Measurements from ENCODE around the gene LASP1NB.

LASP1NB gene

GRCh38 chr17:38925263-38925995, at the start of gene LASP1NB:
Gene LASP1NB (plus strand): TSS chr17:38925614.
- no peak for DNase-seq (ENCODE audit: low read depth)

GRCh38 chr17:38877130-38877851, 48.1 kb upstream of the LASP1NB start:
- no peak for DNase-seq (ENCODE audit: low read depth)

DNA sequence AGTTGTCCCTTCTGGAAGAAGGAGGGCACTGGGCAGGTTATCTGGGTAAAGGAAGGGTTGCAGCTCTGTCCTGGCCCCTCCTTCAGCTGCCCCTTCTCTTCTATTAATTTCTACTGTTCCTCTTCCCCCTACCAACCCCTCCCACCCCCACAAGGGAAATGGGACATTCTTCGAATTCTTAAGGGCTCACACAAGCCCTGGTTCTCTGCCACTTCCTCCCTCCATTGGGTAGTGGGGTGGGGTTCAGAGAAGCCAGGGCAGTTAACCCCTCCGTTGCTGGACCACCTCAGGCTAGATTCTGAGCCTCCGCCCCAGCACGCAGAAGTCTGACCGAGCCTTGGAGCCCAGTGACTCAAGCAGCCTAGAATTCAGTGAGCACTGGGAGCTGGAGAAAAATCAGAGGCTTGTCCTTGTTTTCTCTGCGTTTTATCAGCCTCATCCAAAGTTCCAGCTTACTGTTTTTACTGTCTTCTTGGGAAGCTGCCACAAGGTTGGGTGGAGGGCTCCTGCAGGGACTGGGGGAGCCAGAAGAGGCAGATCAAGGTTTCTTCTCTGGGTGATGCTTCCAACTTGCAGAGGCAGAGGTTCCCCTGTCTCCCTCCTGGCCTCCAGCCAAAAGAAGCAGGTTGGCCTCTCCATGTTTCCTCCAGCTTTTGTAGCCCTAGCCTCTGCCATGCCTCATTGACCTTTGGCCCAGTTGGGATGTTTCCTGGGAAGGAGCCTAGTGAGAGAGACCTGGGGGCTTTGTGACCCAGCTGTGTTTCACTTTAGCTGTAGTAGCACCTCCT, 45.3 kb upstream of the LASP1NB start:
- peak; percentile 86 for DNase-seq (ENCODE audit: low read depth)

DNA sequence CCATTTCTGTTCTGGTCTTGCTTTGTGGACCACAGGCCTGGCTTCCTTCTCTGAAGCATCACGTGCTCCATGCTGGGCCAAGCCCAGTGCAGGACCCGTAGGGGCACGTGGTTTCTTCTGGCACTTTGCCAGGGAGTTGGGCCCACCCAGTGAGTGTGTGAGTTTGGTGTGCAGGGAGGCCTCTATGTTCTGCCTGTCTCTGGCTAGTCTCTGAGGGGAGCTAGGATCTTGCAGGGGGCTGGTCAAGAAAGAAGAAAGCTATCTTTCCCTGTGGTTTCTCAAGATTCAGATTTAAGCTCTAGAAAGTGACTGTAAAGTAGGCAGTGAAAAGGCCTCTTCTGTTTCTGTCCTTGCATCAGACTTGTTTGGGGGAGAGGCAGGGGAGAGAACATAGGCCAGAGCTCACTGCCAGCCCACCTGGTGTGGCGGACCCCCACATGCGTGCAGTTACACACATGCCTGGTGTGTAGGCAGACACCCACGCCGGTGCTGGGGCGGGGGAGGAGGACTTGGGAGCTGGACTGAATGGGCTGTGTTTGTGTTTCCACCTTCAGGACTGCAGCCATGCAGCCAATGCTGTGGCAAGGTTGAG, 43.7 kb upstream of the LASP1NB start:
- no peak for DNase-seq (ENCODE audit: low read depth)

GRCh38 chr17:38882870-38883269, 42.5 kb upstream of the LASP1NB start:
- no peak for DNase-seq (ENCODE audit: low read depth)

GRCh38 chr17:38883592-38884526, 41.6 kb upstream of the LASP1NB start:
- DNase-seq (ENCODE audit: low read depth) = no peak

DNA sequence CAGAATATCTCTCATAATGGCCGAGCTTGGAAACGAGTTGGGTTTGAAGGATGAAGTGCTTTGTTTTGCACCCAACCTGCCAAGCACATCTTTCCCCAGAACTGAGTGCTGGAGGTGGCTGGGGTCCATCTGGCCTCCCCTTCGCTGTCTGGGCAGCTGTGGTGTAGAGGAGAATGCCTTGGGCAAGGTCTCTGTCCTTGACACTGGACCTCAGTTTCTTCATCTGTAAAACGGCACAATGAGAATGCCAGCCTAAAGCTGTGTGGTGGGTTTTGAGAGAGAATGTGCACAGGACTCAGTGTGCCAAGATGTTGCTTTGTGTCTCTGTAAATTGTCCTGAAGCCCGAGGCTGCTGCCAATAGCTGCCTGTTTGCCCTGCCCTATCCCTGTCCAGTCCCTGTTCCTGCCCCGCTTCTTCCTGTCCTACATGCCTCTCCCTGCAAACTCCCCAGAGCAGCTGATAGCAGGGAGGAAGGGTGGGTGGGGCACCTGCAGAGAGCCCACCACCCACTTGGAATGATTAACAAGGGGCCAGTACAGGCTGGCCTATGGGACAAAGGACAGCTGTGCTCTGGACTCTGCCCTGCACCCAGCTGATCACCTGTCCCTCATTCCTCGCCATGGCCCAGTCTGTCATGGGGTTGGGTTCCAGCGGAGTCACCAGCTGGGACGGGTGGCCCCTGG, 40.2 kb upstream of the LASP1NB start:
- no peak for DNase-seq (ENCODE audit: low read depth)

GRCh38 chr17:38885728-38886642, 39.4 kb upstream of the LASP1NB start:
- DNase-seq (ENCODE audit: low read depth) = no peak

- DNase-seq (ENCODE audit: low read depth) = no peak
Measured at GRCh38 chr17:38886643-38887010, 38.8 kb upstream of the LASP1NB start.

- no peak for DNase-seq (ENCODE audit: low read depth)
Measured at GRCh38 chr17:38888842-38889241, 36.6 kb upstream of the LASP1NB start.

GRCh38 chr17:38889745-38890409, 35.5 kb upstream of the LASP1NB start:
- no peak for DNase-seq (ENCODE audit: low read depth)

DNA sequence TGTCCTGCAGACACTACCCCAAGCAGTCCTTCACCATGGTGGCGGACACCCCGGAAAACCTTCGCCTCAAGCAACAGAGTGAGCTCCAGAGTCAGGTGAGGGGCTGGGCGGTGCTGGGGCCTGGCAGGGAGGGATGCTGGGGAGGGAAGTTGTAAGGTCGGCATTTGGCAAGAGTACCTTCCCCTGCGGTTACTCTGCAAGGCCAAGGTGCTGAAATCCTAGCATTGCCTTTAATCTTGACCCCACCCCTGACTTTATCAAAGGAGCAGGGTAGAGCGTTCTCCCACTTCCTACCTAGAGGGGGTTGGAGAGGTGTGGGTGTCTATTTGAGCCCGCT, 35.0 kb upstream of the LASP1NB start:
- DNase-seq (ENCODE audit: low read depth) = no peak

DNA sequence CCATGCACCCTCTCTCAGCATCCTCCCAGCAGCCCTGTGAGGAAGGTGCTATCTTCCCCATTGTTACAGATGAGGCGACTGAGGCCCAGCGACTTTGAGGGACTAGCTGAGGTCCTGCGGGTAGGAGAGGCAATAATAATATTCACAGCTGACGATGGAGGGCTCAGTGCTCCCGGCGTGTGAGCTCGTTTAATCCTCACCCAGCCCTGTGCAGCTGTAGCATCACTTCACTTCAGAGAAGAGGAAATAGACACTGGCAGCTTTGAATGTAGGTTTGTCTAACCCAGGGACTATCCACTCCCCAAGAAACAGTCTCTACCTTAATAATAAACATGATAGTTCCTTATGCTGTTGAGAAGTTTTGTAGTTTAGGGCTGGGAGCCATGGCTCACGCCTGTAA, 34.0 kb upstream of the LASP1NB start:
- DNase-seq (ENCODE audit: low read depth) = no peak

DNA sequence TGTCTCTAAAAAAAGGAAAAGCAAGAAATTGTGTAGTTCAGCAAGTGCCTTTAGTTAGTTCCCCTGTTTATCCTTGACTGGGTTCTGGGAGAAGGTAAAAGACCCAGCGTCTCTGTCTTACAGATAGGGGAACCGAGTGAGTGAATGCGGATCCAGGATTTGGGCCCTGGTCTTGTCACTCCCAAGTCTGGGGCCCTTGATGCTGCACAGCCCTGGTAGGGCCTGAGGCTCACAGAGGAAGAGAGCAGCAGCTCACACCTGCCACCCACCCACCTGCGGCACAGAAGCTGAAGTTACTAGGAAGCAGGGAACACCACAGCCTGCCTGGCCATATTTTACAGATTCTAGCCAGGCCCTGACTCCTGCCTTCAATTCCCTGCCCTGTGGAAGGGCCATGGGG, 33.3 kb upstream of the LASP1NB start:
- no peak for DNase-seq (ENCODE audit: low read depth)

GRCh38 chr17:38892620-38893019, 32.8 kb upstream of the LASP1NB start:
- no peak for DNase-seq (ENCODE audit: low read depth)

DNA sequence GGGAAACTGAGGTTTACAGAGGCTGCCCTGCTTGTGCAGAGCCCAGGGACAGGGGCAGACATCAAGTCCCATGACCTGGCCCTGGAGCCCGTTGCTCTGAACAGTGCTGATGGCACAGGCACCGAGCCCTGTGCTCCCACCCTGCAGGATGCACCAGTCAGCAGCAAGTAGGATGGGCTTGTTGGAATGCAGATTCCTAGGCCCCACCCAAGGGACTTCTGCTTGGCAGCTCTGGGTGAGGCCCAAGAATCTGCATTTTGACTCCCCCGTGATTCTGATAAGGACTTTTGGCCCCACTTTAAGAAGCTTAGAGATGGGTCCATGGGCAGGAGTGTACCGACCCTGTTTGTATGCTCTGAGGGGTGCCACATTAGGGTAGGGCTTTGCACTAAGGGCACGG, 32.3 kb upstream of the LASP1NB start:
- no peak for DNase-seq (ENCODE audit: low read depth)

DNA sequence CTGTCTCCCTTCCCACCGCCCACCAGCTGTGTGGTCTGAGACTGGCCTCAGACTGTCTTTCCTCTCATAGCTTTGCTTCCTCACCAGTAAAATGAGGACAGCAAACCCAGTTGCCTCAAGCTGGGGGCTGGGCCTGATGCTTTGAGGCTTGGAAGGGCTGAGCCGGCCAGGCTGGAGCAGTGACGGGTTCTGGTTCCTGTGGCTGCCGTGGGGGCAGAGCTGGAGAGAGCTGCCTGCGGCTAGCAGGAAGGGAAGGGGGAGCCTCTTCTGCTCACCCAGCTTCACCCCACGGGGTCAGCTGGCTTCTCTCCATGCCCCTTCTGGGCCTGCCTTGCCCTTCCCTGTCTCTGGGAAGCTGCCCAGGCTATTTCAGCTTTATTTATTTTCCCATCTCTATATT, 31.8 kb upstream of the LASP1NB start:
- no peak for DNase-seq (ENCODE audit: low read depth)

- no peak for DNase-seq (ENCODE audit: low read depth)
Measured at GRCh38 chr17:38894276-38894675, 31.1 kb upstream of the LASP1NB start.

DNA sequence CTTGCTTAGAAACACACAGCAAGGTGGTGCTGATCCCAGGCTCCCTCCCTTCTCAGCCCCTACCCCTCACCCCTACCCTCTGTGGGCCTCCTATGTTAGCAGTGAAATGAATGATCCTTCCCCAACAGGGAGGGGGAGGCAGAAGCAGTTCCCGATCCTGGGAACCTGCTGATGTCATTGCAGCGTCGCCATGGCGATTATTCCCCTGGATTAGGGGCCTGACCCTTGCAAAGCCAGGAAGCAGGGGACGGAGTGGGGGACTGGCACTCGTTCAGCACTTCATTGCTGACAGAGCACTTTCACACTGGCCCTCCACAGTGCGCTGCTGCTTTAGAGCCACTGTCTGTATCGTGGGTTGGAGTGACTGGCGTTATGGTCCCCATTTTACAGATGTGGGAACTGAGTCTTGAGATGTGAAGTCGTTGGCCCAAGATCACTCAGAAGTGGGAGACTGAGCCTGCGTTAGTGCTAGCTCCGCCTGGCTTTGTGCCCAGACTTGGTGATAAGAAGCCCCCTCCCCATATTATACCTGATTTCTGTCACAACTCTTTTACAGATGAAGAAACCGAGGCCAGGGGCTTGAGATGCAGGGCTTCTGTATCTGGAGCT, 29.0 kb upstream of the LASP1NB start:
- DNase-seq (ENCODE audit: low read depth) = no peak

Measured in renal cortical epithelial cell (primary cell).